NCI-H446 (cell line): Measurements from ENCODE around the gene TLE2.
"Not testable (repeated sequence)": the region's sequence is repeated elsewhere in the genome, so short reads cannot be mapped to it uniquely, and the experiment has no call there.

Experiments
- DNase-seq, 2 experiments: peaks; one replicate each; lab custom pipeline; 2025; lab: John Stamatoyannopoulos, UW

Gene TLE2

GRCh38 chr19:3013263-3013725 is 15.8 kb downstream of the TLE2 start:
- DNase-seq: no peak

- DNase-seq: no peak
Measured at GRCh38 chr19:3012621-3013262, 16.3 kb downstream of the TLE2 start.

GRCh38 chr19:3012059-3012458 is 17.0 kb downstream of the TLE2 start:
- DNase-seq: not testable (repeated sequence)

DNA sequence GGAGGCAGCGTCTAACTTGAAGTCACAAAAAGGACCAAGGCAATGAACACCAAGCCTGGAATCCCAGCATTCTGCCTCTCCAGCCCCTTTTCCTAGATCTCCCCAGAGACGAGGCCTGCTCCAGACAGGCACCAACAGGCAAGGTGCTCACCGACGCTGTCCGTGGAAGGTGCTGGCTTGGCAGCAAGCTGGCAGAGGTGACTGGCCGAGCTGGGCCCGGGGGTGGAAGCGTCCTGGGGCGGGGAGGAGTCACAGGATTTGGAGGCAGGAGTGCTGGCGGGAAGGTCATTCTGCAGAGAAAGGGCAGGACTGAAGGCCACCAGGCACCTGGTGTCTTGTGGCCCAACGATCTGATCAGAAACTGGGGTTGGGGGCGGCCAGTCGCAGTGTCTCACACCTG is 18.2 kb downstream of the TLE2 start:
- DNase-seq: no peak

DNA sequence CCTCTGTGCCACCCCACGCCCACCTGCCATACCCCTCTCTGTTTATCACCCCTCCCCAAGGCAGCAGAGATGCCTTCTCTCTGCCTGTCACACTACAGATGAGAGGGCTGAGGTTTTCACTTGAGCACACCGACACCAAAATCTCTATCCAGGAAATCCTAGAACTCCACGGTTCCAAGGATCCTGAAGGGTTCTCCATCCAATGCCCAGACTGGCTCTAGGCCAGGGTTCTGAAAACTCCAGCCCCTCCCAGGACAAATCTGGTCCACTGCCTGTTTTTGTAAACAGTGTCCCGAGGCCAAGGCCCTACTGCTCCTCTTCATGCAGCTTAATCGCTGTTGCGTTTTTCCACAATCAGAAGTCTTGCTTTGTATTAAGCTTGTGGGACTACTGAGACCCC is 20.1 kb downstream of the TLE2 start:
- DNase-seq: no peak

DNA sequence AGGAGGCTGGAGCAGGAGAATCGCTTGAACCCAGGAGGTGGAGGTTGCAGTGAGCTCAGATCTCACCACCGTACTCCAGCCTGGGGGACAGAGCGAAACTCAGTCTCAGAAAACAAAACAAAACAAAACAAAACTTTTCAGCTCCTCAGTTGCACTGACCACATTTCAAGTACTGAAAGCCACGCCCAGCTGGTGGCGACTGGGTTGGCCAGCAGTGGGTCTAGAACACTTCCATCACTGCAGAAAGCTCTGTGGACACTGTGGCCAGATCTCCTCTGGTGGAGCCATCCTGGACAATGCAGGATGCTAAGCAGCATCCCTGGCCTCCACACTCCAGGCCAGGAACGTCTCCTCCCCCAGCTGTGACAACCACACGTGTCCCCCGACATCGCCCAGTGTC is 21.1 kb downstream of the TLE2 start:
- DNase-seq: no peak

DNA sequence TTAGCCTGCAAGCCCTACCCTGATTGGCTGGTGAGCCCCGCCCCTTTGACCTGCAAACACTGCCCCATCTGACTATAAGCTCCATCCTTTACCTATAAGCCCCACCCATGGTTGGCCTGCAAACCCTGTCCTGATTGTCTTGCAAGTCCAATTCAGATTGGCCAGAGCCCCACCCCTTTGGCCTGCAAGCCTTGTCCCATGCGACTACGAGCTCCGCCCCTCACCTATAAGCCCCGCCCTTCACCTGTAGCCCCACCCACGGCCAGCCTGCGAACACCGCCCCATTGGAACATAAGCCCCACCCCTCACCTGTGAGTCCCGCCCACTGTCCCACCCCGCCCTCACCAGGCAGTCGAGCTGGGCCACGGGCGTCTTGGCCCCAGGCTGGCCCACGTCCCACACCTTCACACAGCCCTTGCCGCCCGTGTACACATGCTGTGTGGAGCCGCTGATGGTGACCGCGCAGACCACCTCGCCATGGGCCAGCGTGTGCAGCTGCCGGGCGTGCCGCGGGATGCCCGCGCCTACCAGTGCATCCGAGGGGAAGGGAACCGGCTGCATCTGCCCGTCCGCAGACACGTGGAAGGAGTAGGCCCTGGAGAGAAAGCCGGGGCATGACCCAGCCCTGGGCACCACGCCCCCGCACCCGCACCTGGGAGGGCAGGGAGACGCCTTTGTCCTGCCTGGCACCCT is 22.9 kb downstream of the TLE2 start:
- no peak for DNase-seq

- no peak for DNase-seq
Measured at GRCh38 chr19:3005345-3005744, 23.7 kb downstream of the TLE2 start.

DNA sequence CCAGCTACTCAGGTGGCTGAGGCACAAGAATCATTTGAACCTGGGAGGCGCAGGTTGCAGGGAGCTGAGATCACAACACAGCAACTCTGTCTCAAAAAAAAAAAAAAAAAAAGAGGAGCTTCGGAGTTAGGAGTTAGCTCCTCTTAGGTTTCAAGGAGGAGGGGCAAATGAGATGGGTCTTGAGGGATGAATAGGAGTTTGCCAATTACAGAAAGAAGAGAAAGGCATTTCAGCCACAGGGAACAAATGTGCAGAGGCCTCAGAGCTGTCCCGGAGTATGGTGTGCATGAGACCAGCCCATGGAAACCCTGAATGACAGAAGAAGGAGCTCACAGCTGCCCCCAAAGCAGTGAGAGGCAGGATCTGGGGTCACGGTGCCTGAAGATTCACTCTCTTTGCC is 24.6 kb downstream of the TLE2 start:
- no peak for DNase-seq

DNA sequence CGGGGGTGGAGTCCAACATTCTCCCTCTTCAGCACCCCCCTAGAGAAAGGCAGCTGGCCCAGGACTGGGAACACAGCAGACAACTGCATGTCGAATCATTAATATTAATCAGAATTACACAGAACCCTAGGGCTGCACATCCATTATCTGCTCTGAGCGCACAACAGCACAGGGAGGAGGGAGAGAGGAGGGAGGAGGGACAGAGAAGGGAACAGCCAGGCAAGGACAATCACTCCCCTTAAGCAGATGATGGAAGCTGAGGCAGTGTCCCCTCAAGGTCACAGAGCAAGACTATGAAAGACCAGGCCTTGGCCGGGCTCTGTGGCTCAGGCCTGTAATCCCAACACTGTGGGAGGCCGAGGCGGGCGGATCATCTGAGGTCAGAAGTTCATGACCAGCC is 26.0 kb downstream of the TLE2 start:
- no peak for DNase-seq

- DNase-seq: no peak
Measured at GRCh38 chr19:3001235-3001800, 27.8 kb downstream of the TLE2 start.

GRCh38 chr19:2998642-2999041 is 30.4 kb downstream of the TLE2 start:
- DNase-seq: no peak

DNA sequence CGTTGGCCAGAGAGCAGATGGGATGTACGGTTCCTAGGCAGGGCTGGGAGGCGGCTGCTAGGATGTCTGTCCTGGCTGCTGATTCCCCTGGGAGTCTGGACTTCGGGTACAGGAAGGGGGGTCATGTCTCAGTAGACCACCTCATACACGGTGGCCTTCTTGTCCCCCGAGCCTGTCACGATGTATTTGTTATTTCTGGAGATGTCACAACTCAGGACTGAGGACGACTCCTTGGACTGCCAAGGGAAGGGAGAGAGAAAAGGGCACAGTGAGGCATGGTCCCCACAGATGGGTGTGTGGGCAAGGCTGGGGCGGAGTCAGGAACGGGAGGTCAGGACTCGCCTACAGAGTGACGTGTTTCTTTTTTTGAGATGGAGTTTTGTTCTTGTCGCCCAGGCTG is 31.4 kb downstream of the TLE2 start:
- no peak for DNase-seq

DNA sequence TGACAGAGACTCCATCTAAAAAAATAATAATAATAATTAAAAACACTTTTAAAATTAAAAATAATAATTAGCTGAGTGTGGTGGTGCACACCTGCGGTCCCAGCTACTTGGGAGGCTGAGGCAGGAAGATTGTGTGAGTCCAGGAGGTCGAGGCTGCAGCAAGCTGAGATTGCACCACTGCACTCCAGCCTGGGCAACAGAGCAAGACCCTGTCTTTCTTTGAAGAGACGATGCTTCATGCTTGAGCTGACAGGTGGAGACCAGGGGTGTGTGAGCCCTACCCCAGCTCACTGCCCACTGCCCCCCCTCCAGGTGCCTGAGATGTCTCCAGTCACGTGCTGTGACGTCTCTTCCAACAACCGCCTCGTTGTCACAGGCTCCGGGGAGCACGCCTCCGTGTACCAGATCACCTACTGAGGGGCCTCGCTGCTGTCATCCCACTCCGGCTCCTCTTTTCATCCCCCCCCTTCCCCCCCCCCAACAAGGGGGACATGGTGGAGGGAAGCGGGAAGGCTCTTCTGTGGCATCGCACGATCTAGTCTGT is 34.4 kb downstream of the TLE2 start:
- no peak for DNase-seq

- DNase-seq: no peak
Measured at GRCh38 chr19:2993579-2993978, 35.5 kb downstream of the TLE2 start.

DNA sequence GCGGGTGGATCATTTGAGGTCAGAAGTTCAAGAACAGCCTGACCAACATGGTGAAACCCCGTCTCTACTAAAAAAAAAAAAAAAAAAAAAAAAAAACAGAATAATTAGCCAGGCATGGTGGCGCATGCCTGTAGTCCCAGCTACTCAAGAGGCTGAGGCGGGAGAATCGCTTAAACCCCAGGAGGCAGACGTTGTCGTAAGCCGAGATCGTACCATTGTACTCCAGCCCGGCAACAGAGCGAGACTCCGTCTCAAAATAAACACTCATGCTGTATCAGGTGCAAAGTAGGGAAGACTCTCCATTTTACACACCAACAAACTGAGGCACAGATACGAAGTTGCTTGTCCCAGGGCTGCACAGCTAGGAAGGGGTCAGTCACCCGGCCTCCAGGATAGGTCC is 36.1 kb downstream of the TLE2 start:
- no peak for DNase-seq

DNA sequence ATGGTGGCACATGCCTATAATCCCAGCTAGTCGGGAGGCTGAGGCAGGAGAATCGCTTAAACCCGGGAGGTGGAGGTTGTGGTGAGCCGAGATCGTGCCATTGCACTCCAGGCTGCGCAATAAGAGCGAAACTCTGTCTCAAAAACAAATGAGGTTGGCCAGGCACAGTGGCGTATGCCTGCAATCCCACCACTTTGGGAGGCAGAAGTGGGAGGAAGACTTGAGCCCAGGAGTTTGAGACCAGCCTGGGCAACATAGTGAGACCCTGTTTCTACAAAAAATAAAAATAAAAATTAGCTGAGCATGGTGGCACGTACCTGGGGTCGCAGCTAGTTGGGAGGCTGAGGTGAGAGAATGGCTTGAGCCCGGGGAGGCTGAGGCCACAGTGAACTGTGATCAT is 36.7 kb downstream of the TLE2 start:
- DNase-seq: not testable (repeated sequence)

- DNase-seq: no peak
Measured at GRCh38 chr19:2989236-2989946, 39.7 kb downstream of the TLE2 start.

DNA sequence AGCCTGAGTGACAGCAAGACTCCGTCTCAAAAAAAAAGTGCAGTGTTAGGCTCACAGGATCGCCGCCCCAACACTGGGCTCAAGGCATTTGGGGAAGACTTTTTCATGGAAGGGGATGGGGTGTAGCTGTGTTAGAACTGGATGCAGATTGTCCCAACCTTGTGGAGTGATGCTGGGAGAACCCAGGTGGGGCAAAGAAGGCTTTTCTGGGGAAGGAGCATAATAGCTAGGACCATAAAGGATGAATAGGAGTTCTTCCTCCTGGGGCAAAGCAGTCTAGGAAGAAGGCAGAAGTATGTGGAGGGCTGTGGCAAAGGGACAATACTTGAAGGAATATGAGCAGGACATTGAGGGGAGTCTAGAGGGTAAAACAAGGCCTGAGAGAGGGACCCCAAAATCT is 40.5 kb downstream of the TLE2 start:
- DNase-seq: no peak

- no peak for DNase-seq
Measured at GRCh38 chr19:2987797-2988196, 41.3 kb downstream of the TLE2 start.

DNA sequence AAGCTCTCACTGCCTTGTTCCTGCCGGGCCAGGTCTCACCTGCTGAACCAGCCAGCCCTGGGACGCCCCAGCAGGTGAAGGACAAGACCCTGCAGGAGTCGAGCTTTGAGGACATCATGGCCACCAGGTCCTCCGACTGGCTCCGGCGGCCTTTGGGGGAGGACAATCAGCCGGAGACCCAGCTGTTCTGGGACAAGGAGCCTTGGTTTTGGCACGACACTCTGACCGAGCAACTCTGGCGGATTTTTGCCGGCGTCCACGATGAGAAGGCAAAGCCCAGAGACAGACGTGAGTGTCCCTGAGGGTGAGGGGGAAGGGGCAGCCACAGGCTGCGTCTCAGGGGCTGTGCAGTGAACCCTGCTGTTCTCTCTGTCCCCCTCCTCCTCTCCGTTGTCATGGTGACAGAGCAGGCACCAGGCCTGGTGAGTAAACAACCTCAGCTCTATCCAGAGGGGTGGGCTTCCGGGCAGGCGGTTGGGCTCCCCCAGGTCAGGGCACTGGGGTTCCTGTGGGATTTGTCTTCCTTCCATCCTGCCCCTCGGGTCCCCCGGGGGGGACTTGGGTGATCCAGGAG is 42.0 kb downstream of the TLE2 start:
- DNase-seq: no peak

DNA sequence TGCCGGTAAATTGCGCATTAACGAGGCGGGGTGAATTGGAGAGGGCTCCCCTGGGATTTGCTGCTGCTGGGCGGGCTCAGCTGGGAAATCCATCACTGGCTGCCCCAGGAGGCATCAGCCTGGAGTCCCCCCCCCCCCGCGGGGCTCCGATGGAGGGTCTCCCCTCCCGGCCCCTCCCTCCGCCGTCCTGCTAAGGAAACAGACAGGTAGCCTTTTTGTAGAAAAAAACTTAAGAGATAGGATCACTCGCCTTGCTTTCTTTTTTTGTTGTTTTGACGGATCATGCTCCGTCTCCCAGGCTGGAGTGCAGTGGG is 44.9 kb downstream of the TLE2 start:
- DNase-seq: no peak
